Testis (tissue), 2 donors: ENCODE results near the gene TRIM38.

ENCODE experiments used
- CTCF ChIP-seq, 3 experiments: fragments of 450-650 bp in 2 of 3; fragments of 200-600 bp in 1 of 3; sonication (generic) in 1 of 3; IDR thresholded peaks; one replicate each; pipeline ENCODE4 v1.5.1; 2016 to 2019; ENCODE audit warnings: antibody characterized with exemption in 3 of 3, mild to moderate bottlenecking in 2 of 3, moderate library complexity in 1 of 3
- POLR2A ChIP-seq: fragments of 450-650 bp; IDR thresholded peaks from one replicate; pipeline ENCODE4 v1.6.1; 2017; ENCODE audit warnings: antibody characterized with exemption, mild to moderate bottlenecking, moderate library complexity

GRCh38 chr6:25928562-25929324 is 33.9 kb upstream of the TRIM38 start:
- TF ChIP-seq POLR2A = no peak
- no peak for TF ChIP-seq CTCF (IDR thresholded peaks at IDR 0.05)
